SU-DHL-6 (cell line): ENCODE measurements around the gene TUBA1A.

Experiments
- H2AFZ ChIP-seq: fragments of 200-600 bp; sonication (generic); 2 replicates; pipeline ENCODE4 v1.6.1; 2014; ENCODE audit warnings: low read depth, mild to moderate bottlenecking, moderate library complexity, mixed read lengths, antibody characterized with exemption, low read length; ENCODE audit not compliant: severe bottlenecking
- H3F3A ChIP-seq: fragments of 200-600 bp; shearing (Covaris generic); 2 replicates; pipeline ENCODE4 v1.6.0; 2016; ENCODE audit warnings: antibody characterized with exemption, mild to moderate bottlenecking; ENCODE audit not compliant: insufficient read depth
- H3K27ac ChIP-seq: fragments of 200-600 bp; sonication (generic); 2 replicates; pipeline ENCODE4 v1.5.1; 2016; ENCODE audit warnings: low read depth, mild to moderate bottlenecking, low read length, moderate library complexity, mixed read lengths
- H3K27me3 ChIP-seq: fragments of 200-600 bp; sonication (generic), shearing (Covaris generic); 2 replicates; pipeline ENCODE4 v1.6.0; 2014; ENCODE audit warnings: mild to moderate bottlenecking, low read length
- H3K36me3 ChIP-seq: fragments of 200-600 bp; sonication (generic); 2 replicates; pipeline ENCODE4 v1.6.1; 2014; ENCODE audit warnings: mild to moderate bottlenecking, low read length, mixed read lengths
- H3K4me2 ChIP-seq: fragments of 300-600, 200-600 bp; shearing (Covaris generic), sonication (generic); 2 replicates; pipeline ENCODE4 v1.6.0; 2014; ENCODE audit warnings: low read length, low read depth, mild to moderate bottlenecking; ENCODE audit not compliant: poor library complexity, severe bottlenecking
- H3K4me3 ChIP-seq: fragments of 200-600 bp; sonication (generic); 2 replicates; pipeline ENCODE4 v1.5.1; 2014; ENCODE audit warnings: antibody characterized with exemption, low read length, mild to moderate bottlenecking, mixed read lengths; ENCODE audit not compliant: insufficient read depth, poor library complexity, severe bottlenecking
- H3K79me2 ChIP-seq: fragments of 200-600 bp; sonication (generic); 2 replicates; pipeline ENCODE4 v1.6.1; 2014; ENCODE audit warnings: mild to moderate bottlenecking, low read length, moderate library complexity; ENCODE audit not compliant: insufficient read depth
- H3K9ac ChIP-seq: fragments of 200-600 bp; sonication (generic); 2 replicates; pipeline ENCODE4 v1.7.0; 2014; ENCODE audit warnings: mild to moderate bottlenecking, low read length
- H3K9me2 ChIP-seq: fragments of 200-600 bp; sonication (generic); replicated peaks from 2 replicates; pipeline ENCODE4 v1.6.1; 2014; ENCODE audit warnings: low read length; ENCODE audit not compliant: insufficient read depth
- H3K9me3 ChIP-seq: fragments of 200-600 bp; sonication (generic); 2 replicates; pipeline ENCODE4 v1.6.1; 2014; ENCODE audit warnings: low read length, mixed read lengths; ENCODE audit not compliant: insufficient read depth
- H4K20me1 ChIP-seq: fragments of 200-600 bp; sonication (generic); 2 replicates; pipeline ENCODE4 v1.6.1; 2014; ENCODE audit warnings: low read depth, mild to moderate bottlenecking, antibody characterized with exemption, low read length, moderate library complexity, mixed read lengths
- EZH2phosphoT487 ChIP-seq: fragments of 200-600 bp; sonication (generic), shearing (Covaris generic); conservative IDR thresholded peaks from 2 replicates; pipeline ENCODE4 v1.6.1; 2018; ENCODE audit warnings: mild to moderate bottlenecking, antibody characterized with exemption, low read length, moderate library complexity, mixed read lengths
- TF ChIP-seq, protein P1 (sequence below): fragments of 200-600 bp; sonication (generic); IDR thresholded peaks from one replicate; pipeline ENCODE4 v1.5.1; 2017; ENCODE audit warnings: antibody characterized with exemption, mild to moderate bottlenecking, low read length, moderate library complexity; ENCODE audit not compliant: insufficient read depth, poor library complexity, severe bottlenecking

TUBA1A gene

GRCh38 chr12:49208676-49209075 lies 19.8 kb upstream of the TUBA1A start:
- no peaks in the 10 kb centered on the region for H3K9me2 ChIP-seq
- H3K27ac ChIP-seq: no peak overlapping the region
- H3K9ac ChIP-seq: no peak overlapping the region
- no peaks in the 10 kb centered on the region for H3K27me3 ChIP-seq
- H3K36me3 ChIP-seq: no peaks in the 10 kb centered on the region
- no peak overlapping the region for H3K4me2 ChIP-seq
- no peak overlapping the region for H2AFZ ChIP-seq
- no peaks in the 10 kb centered on the region for H3K9me3 ChIP-seq
- no peaks in the 10 kb centered on the region for H3F3A ChIP-seq
- H3K79me2 ChIP-seq: no peaks in the 10 kb centered on the region
- TF ChIP-seq EZH2phosphoT487: no peak
- TF ChIP-seq, protein P1, sequence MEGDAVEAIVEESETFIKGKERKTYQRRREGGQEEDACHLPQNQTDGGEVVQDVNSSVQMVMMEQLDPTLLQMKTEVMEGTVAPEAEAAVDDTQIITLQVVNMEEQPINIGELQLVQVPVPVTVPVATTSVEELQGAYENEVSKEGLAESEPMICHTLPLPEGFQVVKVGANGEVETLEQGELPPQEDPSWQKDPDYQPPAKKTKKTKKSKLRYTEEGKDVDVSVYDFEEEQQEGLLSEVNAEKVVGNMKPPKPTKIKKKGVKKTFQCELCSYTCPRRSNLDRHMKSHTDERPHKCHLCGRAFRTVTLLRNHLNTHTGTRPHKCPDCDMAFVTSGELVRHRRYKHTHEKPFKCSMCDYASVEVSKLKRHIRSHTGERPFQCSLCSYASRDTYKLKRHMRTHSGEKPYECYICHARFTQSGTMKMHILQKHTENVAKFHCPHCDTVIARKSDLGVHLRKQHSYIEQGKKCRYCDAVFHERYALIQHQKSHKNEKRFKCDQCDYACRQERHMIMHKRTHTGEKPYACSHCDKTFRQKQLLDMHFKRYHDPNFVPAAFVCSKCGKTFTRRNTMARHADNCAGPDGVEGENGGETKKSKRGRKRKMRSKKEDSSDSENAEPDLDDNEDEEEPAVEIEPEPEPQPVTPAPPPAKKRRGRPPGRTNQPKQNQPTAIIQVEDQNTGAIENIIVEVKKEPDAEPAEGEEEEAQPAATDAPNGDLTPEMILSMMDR: no peak
- H3K4me3 ChIP-seq: no peak overlapping the region
- H4K20me1 ChIP-seq: no peaks in the 10 kb centered on the region

DNA sequence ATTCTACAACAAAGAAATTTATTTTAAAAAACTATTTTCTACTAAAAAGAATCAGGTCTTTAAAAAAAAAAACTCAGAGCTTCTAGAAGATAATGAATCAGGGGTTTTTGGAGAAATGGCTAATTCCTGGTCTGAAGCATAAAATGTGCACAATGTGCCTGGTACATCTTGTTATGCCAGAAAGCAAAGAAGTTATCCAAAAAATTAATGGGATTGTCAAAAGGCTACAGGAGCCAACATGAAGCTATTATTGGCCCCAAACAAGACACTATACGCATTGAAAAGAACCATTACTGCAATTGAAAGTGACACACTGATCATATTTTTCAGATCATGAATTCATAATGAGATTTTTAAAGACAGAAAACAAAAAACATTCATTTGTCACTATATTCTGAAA lies 19.3 kb upstream of the TUBA1A start:
- H3K9ac ChIP-seq: no peak overlapping the region
- H3K4me2 ChIP-seq: no peak overlapping the region
- no peak overlapping the region for H3K27ac ChIP-seq
- no peaks in the 10 kb centered on the region for H3K36me3 ChIP-seq
- no peaks in the 10 kb centered on the region for H3K27me3 ChIP-seq
- no peak overlapping the region for H3K4me3 ChIP-seq
- no peaks in the 10 kb centered on the region for H3K9me2 ChIP-seq
- H4K20me1 ChIP-seq: no peaks in the 10 kb centered on the region
- no peak overlapping the region for H2AFZ ChIP-seq
- H3K9me3 ChIP-seq: no peaks in the 10 kb centered on the region
- TF ChIP-seq, protein P1: no peak
- TF ChIP-seq EZH2phosphoT487: no peak
- H3K79me2 ChIP-seq: no peaks in the 10 kb centered on the region
- no peaks in the 10 kb centered on the region for H3F3A ChIP-seq

- Histone ChIP-seq H4K20me1 (no peaks in the 10 kb centered on the region), H3K9ac (no peak overlapping the region)
Observed at GRCh38 chr12:49206389-49206788, 17.5 kb upstream of the TUBA1A start.

More at GRCh38 chr12:49206389-49206788, 17.5 kb upstream of the TUBA1A start:
- Histone ChIP-seq H3K4me3 (no peak overlapping the region), H3K27ac (no peak overlapping the region), H3F3A (no peaks in the 10 kb centered on the region), H3K9me3 (no peaks in the 10 kb centered on the region), H3K4me2 (no peak overlapping the region), H3K36me3 (no peaks in the 10 kb centered on the region), H2AFZ (no peak overlapping the region), H3K79me2 (no peaks in the 10 kb centered on the region), H3K27me3 (no peaks in the 10 kb centered on the region), H3K9me2 (no peaks in the 10 kb centered on the region)
- no peak for TF ChIP-seq EZH2phosphoT487
- TF ChIP-seq, protein P1: no peak
